Measurements from ENCODE around the gene SLC43A1. TPM values are rescaled to one million over a fixed set of nuclear protein-coding genes. Genes with fewer than 3 reads are reported as not detected.
"Not testable (repeated sequence)": the region's sequence is repeated elsewhere in the genome, so short reads cannot be mapped to it uniquely, and the experiment has no call there.

Gene SLC43A1
- total RNA-seq, 2 experiments from 2014 or later: 32.1 to 34.0 TPM

DNA sequence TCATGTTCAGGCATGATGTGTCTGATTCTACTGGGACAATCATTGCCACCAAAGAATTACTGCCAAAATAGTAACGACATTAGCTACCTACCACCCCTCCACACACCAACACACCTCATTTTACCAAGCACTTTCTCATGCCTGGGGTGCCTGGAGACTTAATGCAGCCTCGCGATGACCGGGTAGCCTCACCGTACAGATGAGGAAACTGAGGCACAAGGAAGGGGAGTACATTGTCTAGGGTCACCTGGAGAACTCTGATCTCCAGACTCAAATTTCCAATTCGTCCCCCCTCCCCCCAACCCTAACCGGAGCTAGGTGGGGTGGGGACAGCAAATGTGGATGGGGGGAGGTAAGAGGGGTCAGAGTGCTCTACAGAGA lies 57.9 kb downstream of the SLC43A1 start:
- ChIA-PET POLR2A (interaction anchor here (0.9 to 2.4 kb wide), 10 partner anchors 15 to 122 kb away, joined by 3 to 10 read pairs (median 4); partner anchors contain the start of genes SLC43A1 and TIMM10), CTCF (interaction anchor here (0.6 to 9.1 kb wide), 55 partner anchors 9 to 334 kb away, joined by 3 to 254 read pairs (median 6); partner anchors contain the start of genes P2RX3, SLC43A1, SLC43A3 and SMTNL1)
- Mint-ChIP-seq H3K27ac (no peak overlapping the region), H3K9me3 (no peaks in the 10 kb centered on the region), H3K36me3 (ENCODE audit: low read depth) (no peaks in the 10 kb centered on the region), H3K4me3 (peak overlapping the region; percentile 48), H3K4me1 (ENCODE audit: low read depth) (peaks cover 21% of the 10 kb centered on the region), H3K27me3 (peaks cover 34% of the 10 kb centered on the region)
- DNase-seq: no peak
- peak; percentile 29 for ATAC-seq
- intact Hi-C loops (cut with micrococcal nuclease): loop anchor here (1.0 to 2.0 kb wide), 2 partner anchors 23 to 70 kb away; no protein-coding TSS in a partner anchor
- TF ChIP-seq, protein P1, sequence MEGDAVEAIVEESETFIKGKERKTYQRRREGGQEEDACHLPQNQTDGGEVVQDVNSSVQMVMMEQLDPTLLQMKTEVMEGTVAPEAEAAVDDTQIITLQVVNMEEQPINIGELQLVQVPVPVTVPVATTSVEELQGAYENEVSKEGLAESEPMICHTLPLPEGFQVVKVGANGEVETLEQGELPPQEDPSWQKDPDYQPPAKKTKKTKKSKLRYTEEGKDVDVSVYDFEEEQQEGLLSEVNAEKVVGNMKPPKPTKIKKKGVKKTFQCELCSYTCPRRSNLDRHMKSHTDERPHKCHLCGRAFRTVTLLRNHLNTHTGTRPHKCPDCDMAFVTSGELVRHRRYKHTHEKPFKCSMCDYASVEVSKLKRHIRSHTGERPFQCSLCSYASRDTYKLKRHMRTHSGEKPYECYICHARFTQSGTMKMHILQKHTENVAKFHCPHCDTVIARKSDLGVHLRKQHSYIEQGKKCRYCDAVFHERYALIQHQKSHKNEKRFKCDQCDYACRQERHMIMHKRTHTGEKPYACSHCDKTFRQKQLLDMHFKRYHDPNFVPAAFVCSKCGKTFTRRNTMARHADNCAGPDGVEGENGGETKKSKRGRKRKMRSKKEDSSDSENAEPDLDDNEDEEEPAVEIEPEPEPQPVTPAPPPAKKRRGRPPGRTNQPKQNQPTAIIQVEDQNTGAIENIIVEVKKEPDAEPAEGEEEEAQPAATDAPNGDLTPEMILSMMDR (IDR thresholded peaks at IDR 0.05): peak; percentile 58

DNA sequence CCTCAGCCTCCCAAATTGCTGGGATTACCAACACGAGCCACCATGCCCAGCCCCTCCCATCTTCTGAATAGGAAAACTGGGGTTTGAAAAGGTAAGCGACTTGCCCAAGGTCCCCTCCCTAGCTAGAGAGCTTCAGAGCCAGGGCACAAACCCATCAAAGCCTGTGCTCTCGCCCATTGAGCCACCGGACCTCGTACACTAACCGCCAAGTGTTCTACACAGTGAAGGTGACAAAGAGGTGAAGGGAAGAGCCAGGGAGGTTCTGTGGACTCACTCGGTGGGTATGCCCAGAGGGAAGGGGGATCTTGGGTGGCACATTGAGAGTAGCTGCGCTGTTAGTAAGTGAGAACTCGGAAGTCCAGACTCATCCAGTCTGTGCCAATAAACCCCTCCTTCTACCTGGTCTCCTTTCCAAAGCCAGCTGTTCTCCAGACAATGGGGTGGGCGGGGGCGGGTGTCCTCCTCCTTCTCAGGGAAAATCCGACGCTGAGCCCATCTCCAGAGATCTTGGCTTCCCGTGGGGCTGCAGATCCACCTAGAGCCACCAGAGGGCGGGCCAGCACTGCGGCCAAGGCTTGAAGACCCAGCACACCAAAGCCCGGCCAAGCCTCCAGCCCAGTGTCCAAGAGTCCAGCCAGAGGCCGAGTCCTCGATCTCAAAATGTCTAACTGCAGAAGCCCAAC lies 58.4 kb downstream of the SLC43A1 start:
- TF ChIP-seq, protein P1 (IDR thresholded peaks at IDR 0.05): peak; percentile 99
- ChIA-PET CTCF (interaction anchor here (0.6 to 9.1 kb wide), 55 partner anchors 8 to 335 kb away, joined by 3 to 254 read pairs (median 6); partner anchors contain the start of genes P2RX3, SLC43A1, SLC43A3 and SMTNL1), POLR2A (interaction anchor here (0.9 to 2.4 kb wide), 9 partner anchors 18 to 122 kb away, joined by 3 to 10 read pairs (median 4); partner anchors contain the start of genes SLC43A1 and TIMM10)
- no peak overlapping the region for H3K27ac Mint-ChIP-seq
- intact Hi-C loops (cut with micrococcal nuclease): loop anchor here (1.0 kb wide), 1 partner anchor 70 kb away; no protein-coding TSS in a partner anchor
- ATAC-seq: peak; percentile 57
- DNase-seq: peak; percentile 86
- no peaks in the 10 kb centered on the region for H3K9me3 Mint-ChIP-seq
- peaks cover 21% of the 10 kb centered on the region for H3K4me1 Mint-ChIP-seq (ENCODE audit: low read depth)
- H3K4me3 Mint-ChIP-seq: peak overlapping the region; percentile 48
- no peaks in the 10 kb centered on the region for H3K36me3 Mint-ChIP-seq (ENCODE audit: low read depth)
- H3K27me3 Mint-ChIP-seq: peaks cover 34% of the 10 kb centered on the region

DNA sequence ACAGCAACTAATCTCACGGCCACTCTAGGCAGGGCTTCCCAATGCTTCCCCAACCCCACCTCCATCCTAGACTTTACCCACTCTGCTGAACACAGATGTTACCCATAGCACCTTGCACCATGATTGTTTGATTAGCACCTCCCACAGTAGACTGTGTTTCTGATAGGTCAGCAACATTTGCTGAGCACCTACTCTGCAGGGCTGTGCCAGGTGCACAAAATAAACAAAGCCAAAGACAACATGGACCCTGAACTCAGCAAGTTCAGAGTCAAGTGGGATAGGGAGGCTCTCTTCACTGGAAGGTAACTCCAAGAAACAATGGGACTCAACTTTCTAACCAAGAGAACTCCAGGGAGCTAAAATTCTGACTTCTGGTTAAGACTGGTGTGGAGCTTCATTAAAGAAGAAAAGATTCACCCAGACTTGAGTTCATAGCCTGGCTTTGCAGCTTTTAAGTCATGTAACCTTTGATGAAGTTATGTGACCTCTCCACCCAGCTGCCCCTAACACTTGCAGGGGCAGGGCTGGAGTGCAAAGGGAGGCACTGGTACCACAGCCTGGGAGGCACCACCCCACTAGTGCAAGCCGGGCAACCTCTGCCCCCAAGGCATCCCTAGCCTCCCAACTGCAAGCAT lies 61.8 kb downstream of the SLC43A1 start:
- intact Hi-C loops (cut with micrococcal nuclease): no loop called here
- DNase-seq (no peak), ATAC-seq (no peak)
- H3K27me3 Mint-ChIP-seq: peaks cover 12% of the 10 kb centered on the region
- peaks cover 9% of the 10 kb centered on the region for H3K4me1 Mint-ChIP-seq (ENCODE audit: low read depth)
- no peak overlapping the region for H3K27ac Mint-ChIP-seq
- POLR2A ChIA-PET: interaction anchor here (1.2 kb wide), 1 partner anchor 27 kb away, joined by 3 read pairs; the partner anchor contains the start of gene SLC43A3
- CTCF ChIA-PET: interaction anchor here (0.9 to 9.1 kb wide), 4 partner anchors 27 to 72 kb away, joined by 3 to 192 read pairs (median 58); partner anchors contain the start of gene TIMM10
- H3K36me3 Mint-ChIP-seq (ENCODE audit: low read depth): no peaks in the 10 kb centered on the region
- TF ChIP-seq, protein P1 (IDR thresholded peaks at IDR 0.05): no peak
- H3K9me3 Mint-ChIP-seq: no peaks in the 10 kb centered on the region
- H3K4me3 Mint-ChIP-seq: no peak overlapping the region

DNA sequence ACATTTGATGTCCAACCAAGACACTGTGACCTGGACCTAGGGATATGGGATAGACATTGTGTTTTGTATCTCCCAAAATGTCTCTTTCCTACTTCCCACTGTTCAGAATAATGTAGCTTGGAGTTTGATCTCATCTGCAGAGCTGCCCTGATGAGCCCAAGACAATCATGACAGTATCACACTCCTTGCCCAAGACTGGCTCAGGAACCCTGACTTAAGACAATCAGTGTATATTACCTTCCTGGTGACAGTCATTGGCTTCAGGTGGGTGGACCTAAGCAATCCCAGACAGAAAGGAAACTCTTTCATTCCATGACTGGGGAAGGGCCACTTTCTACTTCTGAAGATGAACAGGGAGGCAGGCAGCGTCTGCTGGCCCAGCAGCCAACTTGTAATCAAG lies 69.4 kb downstream of the SLC43A1 start:
- ChIA-PET CTCF (interaction anchor here (8.5 kb wide), 1 partner anchor 11 kb away, joined by 65 read pairs; no protein-coding TSS in a partner anchor), POLR2A (interaction anchor here (0.7 to 1.4 kb wide), 2 partner anchors 39 to 69 kb away, joined by 3 read pairs; partner anchors contain the start of gene SLC43A1)
- Mint-ChIP-seq H3K4me3 (no peak overlapping the region), H3K4me1 (ENCODE audit: low read depth) (no peaks in the 10 kb centered on the region), H3K27ac (no peak overlapping the region), H3K36me3 (ENCODE audit: low read depth) (no peaks in the 10 kb centered on the region), H3K27me3 (peaks cover 7% of the 10 kb centered on the region), H3K9me3 (no peaks in the 10 kb centered on the region)
- ATAC-seq (no peak), DNase-seq (no peak)
- intact Hi-C loops (cut with micrococcal nuclease): no loop called here
- TF ChIP-seq, protein P1 (IDR thresholded peaks at IDR 0.05): no peak

DNA sequence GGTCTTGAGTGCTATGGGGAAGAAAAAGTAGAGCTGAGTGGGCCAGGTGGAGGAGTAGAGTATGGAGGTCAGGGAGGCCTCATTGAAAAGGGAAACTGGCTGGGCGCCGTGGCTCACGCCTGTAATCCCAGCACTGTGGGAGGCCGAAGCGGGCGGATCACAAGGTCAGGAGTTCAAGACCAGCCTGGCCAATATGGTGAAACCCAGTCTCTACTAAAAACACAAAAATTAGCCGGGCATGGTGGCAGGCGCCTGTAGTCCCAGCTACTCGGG lies 70.4 kb downstream of the SLC43A1 start:
- H3K9me3 Mint-ChIP-seq; DNase-seq; ATAC-seq; H3K36me3 Mint-ChIP-seq (ENCODE audit: low read depth); intact Hi-C loops (cut with micrococcal nuclease); H3K4me1 Mint-ChIP-seq (ENCODE audit: low read depth); POLR2A ChIA-PET; H3K27ac Mint-ChIP-seq; H3K27me3 Mint-ChIP-seq; H3K4me3 Mint-ChIP-seq: not testable (repeated sequence)
- CTCF ChIA-PET: interaction anchor here (1.0 to 8.5 kb wide), 2 partner anchors 12 to 48 kb away, joined by 4 to 65 read pairs; no protein-coding TSS in a partner anchor

All from activated CD8-positive, alpha-beta T cell treated with anti-CD3 and anti-CD28 coated beads for 36 hours (primary cell).